Stimulated activated CD4-positive, alpha-beta T cell treated with anti-CD3 and anti-CD28 coated beads, Interleukin-15, amount 100 ng/mL, for 1 hour (primary cell): ENCODE data around the gene CTSV.
"Not testable (repeated sequence)": the region's sequence is repeated elsewhere in the genome, so short reads cannot be mapped to it uniquely, and the experiment has no call there.

Experiments
- DNase-seq, 2 donors: peaks; one replicate each; pipeline ENCODE4 v3.0.0-alpha.2; 2020; ENCODE audit warnings: low read depth in 1 of 2, low spot score in 1 of 2

The CTSV gene

DNA sequence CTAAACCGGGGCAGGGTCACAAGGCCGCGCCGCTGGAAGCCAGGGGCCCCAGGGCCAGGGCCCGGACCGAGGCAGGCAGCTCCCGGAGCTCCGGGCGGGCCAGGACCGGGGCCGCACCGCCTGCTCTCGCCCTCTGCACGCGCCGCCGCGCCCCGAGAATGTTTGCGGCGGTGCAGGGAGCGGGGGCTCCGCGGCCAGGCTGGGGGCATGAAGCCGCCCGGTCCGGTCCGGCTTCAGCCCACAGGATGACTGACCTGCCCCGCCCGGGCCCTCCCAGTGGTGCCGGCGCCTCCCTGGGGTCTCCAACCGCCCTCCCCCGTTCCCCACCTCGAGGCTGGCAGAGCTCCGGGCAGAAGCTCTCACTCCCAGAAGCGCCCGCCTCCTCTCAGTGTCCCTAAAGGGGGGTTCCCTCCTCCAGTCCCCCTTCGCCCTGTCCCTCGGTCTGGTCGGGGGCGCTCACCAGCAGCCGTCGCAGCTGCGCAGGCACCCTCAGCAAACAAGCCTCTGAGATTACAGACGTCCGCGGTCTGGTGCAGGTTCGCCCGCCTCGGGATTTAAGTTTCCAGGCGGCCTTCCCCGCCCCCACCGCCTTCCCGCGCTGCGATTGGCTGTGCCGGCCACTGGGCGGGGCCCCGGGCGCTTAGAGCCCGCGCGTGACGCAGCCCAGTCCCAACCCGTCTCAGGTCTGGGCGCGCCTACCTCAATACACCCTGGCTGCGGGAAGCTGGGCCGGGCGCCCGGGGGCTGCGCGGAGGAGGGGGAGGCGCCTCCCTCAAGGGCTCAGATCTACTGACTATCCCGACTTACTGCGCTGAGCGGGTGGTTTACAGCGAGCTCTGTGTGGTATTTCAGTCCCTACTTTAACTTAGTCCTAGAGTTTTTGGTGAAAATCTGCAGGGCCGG lies at the start of gene CTSV:
Gene CTSV (minus strand): TSS at position 532 of the 903 bp plus-strand sequence. CDS start 1,099 bp downstream, outside the sequence.
- DNase-seq: peak; percentile 28 to 76

DNA sequence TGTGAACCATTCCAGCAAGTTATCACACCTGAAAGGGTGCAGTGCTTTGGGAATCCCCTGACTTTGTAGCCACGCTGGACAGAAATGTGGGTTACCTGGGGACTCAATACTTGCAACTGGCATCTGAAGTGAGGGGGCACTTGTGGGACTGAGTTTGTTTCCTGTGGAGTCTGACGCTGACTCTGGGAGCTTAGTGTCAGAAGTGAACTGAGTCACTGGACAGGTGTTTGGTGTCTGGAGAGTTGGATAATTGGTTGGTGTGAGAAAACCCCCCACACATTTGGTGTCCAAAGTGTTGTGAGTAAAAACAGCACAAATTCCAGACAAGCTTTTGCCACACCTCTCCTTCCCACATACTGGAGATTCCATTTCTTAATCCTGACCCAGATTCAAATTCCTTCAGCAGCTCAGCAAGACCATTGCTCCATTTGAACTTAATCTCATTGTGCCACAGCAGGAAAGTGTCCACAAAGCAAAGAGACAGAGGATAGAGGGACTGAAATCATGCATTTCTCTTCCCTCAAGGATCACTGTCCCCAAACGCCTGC lies 48.8 kb upstream of the CTSV start:
- not testable (repeated sequence) for DNase-seq

DNA sequence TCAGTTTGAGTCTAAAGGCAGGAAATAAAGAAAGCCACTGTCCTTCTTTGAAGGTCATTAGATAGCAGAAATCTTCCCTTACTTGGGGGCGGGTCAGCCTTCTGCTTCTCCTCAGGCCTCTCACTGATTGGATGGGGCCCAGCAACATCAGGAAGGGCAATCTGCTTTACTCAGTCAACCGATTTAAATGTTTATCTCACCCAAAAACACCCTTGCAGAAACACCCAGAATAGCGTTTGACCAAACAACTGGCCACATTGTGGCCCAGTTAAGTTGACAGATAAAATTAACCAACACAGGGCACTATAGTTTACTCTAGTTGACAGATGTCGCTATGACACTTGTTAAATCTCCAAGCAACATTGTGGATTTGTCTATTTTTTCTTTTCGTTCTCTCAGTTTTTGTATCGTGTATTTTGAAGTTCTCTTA lies 45.6 kb upstream of the CTSV start:
- not testable (repeated sequence) for DNase-seq

DNA sequence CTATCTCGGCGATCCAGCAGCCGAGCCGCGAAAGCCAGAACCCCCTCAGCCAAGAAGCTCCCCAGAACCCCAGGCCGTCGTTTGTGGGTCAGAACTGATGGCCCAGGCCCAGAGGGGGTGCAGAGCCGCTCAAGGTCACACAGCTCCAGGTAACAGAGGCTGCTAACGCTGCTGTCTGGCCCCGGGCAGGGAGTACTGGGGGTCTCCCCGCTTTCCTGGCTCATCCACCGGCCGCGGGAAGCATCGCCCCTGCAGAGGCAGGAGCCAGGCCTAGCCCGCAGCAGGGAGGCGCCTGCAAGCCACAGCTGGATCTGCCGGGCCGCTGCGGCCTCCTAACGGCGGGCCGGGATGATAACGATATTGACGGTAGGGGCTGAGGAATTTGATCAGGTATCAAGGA lies 39.4 kb upstream of the CTSV start:
- no peak for DNase-seq

DNA sequence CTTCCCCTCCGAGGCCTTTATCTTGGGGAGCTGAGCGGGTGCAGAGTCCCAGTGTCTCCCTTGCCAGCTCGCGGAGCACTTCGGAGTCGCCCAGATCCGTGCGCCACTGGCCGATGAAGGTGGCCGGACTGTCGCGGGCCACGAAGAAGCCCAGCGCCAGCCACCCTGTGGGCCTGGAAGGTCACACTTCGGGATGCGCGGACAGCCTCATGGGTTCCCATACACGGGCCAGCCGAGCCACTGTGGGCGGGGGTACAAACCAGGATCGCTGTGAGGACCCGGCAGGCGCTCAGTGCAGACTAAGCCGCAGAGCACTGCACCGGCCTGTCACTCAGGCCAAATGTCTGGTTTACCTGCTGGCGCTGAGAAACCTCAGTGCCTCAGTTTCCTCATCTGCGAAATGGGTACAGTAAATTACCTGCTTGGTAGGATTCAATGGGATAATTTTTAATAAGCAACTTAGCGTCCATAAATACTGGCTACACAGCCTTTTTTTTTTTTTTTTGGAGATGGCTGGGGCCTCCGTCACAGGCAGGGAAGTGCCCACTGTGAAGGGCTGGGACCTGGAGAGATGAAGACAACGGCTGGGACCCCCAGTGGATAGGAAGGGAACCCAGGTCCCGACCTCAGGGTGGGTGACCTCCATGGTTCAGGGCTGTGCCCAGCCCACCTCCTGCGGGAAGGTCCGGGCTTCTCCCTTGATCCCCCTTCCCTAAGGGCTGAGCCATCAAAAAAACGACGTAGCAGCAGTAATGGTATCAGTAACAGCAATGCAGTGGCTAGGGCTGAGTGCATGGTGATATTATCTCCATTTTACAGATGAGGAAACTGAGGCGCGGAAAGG lies 38.7 kb upstream of the CTSV start:
- no peak for DNase-seq

DNA sequence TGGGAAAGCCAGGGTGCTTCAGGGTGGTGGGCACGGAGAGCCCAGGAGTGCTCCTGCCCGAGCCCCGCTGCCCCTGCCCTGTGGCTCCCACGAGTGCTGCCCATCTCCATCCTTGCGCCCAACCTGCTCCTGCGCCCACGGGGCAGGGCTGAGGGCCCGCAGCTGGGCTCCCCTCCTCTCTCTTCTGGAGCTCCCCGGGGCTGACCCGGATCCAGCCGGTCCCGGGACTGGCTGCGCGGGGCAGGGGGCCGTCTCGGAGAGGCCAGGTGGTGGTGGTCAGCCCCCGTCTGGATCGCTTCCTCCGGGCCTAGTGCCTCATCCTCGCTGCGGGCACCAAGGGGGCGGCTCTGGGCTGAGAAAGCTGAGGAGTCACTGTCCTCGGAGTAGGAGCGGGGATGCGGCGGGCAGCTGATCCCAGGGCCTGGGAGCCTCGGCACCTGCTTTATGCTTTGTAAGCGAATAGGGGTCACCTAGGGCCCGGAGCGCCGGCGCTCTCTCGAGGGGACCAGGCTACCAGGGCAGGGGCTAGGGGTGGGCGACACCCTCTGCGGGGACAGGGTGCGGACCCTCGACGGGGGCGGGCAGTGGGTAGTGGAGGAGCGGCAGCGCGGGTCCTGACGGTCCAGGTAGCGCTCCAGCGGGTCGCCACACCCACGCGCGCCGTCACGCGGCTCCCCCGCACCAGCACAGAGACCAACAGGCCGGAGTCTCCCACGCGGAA lies 37.9 kb upstream of the CTSV start:
- not testable (repeated sequence) for DNase-seq

DNA sequence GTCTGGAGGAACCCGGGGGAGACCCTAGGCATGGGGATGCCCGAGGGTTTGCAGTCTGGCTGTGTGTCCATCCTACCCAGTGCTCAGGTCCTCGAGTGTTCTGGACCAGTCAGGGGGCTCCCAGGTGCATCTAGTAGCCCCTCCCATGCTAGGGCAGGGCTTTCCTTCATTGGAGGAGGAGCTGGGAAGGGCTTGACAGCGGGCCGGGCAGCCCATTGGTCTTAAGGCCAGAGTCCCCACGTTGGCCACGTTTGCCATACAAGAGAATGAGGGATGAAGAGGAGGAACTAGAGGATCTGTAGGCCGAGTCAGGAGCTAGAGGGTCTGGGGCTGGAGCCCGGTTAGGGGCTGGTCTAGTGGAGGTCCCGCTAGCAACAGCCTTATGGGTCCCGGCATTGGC lies 37.3 kb upstream of the CTSV start:
- no peak for DNase-seq

DNA sequence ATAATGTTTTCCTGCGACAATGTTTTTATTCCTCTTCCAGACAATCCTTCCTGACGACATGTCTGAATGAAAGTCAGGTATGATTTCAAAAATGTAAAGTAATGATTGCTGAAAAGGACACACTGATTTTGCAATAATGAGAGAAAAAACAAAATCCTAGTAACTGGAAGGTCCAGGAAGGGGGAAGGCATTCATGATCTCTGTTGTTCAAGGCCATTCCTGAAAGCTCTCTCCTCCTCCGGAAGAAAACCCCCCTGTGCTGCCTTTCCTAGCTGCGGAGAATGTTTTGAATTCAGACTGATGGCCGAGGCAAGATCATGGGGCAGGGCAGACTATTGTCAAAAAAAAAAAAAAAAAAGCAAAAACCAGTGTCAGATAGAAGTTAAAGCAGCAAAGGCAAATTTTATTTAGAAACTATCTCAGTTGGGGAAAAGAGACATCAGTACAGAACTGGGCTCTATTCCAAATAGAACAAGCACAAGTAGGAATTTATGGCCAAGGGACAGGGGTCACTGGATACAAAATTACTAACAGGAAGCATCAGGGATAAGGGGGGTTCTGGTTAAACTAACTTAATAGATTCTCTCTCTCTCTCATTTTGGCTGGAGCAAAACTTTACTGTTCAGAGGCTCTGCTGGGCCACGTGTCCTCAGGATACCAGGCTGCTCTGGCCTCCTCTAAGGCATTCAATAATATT lies 36.5 kb upstream of the CTSV start:
- no peak for DNase-seq

DNA sequence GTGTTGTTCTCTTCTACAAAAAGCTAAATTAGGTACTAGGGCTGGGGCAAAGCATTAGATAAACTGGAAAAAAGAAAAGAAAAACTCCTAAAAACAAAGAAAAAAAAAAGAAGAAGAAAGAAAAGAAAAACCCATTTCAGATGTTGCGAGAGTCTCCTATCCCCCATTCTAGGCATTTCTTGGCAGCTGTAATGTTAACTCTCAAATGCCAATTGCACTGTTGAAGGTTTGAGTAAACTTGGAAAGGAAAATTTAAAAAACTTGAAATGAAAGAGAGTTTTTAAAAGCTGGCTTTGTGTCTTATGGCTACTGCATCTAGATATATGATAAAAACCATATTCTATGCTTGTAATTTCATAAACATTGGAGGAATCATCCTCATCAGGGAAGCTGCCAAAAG lies 34.6 kb upstream of the CTSV start:
- no peak for DNase-seq

DNA sequence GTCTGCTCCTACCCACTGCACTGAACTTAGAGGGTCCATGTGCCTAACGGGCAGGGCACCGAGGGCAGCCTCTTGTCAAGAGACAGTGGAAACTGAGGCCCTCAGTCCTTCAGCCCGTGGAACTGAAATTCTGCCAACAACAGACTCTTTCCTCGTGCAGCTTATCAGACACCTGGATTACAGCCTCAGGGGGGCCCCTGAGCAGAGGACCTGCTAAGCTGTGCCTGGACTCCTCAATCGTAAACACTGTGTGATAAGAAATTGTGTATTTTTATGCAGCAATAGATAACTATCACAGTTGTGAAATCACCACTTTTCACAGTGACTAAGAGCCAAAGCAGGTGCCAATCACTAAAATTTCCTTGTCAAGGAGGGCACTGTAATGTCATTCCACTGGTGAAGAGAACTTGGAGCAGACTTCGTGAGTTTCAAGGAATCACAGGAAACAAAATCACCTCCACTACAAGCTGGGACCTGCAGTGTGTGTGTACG lies 33.4 kb upstream of the CTSV start:
- no peak for DNase-seq

DNA sequence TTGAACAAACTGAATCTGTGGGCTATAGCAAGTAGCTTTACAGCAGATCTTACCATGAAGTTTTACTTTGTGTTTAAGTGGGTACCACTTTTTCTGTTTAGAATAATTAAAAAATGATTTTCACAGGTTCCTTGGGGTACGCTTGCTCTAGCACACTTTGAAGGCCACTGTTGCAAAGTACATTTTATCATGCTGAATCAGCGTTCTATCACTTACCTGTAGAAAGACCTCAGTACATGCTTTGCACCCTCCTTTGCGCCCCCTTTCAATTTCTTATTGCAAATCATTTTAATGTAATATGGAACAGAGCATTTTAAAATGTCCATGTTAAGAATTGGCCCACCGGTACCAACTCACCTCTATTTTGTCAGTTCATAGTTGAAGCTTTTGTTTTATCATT lies 31.4 kb upstream of the CTSV start:
- DNase-seq: not testable (repeated sequence)

DNA sequence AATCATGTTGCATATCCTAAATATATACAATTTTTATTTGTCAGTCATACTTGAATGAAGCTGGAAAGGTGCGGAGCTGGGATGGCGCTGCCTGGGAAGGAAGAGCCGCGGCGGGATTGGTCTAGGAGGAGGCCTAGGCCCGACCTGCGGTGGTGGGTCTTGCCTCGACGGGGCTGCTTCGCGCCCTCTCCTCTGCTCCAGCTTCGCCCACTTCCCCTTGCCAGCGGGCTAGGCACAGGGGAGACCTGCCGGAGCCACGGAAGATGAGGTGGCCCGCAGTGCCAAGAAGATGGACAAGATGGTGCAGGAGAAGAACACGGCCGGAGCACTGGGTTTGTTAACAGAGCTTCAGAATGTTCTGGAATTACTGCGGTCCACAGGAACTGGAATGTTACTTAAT lies 28.5 kb upstream of the CTSV start:
- DNase-seq: no peak

DNA sequence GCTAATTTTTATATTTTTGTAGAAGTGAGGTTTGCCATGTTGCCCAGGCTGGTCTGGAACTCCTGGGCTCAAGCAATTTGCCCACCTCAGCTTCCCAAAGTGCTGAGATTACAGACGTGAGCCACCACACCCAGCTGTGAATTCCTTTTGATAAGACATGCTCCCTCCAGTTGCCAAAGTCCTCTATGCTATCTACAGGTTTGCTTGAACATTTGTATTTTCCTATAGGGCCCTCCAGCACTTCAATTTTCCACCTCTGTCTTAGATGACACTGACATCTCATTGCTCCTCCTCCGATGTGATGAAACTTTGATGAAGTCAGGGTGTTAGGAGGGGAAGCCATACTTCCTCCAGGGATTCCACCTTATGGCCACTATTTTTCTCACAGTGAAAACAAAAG lies 25.2 kb upstream of the CTSV start:
- no peak for DNase-seq

DNA sequence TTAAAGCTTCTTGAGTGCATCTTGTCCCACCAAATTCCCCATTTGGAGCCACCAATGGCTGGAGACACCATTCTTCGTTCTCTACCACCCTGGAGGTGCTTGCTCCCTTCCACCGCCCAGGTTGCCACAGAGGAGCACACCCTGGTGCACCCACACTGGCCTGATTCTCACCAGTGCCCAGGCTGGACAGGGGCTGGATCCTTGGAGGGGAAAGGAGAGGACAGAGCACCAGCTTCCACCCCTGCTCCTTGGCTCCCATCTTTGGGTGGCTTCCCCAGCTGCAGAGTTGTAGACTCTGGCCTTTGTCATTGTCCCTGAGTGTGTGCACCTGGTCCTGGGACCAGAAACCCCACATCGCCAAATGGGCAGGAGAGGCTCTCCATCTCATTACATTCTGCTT lies 21.9 kb upstream of the CTSV start:
- no peak for DNase-seq

DNA sequence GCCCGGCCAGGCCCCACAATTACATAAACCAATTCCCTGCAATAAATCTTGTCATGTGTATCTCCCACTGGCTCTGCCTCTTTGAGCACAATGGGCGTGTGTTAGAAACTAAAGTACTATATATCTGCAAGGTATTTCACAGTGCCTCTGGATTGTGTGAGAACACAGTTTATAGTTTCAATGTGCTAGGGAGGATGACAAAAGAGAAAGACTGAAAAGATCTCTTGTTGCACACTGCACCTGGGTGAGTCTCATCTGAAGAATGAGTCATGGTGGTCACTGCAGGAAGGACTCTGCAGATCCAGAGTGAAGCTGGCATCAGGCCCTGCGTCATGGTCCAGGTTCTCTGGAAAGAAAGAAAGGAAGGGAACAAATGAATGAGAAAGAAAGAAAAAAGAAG lies 20.7 kb upstream of the CTSV start:
- no peak for DNase-seq

DNA sequence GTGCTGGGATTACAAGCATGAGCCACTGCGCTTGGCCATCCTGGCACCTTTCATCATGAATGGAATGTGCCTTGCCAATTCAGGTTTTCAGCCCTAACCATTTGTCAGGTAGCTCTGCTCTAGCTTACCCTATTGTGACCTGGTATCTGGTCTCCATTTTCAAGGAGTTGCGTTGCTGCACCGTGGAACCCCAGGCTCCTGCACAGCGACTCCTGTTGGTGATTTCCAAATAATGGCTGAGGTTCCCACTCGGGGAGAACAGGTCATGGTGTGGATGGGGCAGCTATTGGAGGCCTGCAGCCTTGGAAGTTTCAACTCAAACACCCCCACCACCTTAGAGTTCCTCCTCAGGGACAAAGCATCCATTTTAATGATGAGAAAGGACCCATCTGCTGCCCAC lies 18.7 kb upstream of the CTSV start:
- DNase-seq: no peak

DNA sequence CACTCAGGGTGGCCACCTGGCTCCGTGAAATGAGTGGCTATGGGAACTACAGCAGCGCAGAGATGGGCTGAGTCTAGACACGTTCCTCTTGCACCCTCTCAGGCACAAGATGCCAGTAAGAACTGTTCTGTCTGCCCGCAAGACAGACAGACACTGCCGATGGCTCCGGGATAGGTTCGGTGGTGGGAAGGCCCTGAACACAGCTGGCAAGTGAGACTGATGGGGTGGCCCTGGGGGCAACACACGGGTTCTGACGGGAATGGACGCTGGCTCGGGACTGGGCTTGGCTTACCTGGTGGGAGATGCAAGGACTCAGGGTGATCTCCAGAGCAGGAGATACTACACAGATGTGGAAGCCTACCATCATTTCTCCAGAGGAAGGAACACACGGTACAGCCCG lies 16.9 kb upstream of the CTSV start:
- DNase-seq: not testable (repeated sequence)

DNA sequence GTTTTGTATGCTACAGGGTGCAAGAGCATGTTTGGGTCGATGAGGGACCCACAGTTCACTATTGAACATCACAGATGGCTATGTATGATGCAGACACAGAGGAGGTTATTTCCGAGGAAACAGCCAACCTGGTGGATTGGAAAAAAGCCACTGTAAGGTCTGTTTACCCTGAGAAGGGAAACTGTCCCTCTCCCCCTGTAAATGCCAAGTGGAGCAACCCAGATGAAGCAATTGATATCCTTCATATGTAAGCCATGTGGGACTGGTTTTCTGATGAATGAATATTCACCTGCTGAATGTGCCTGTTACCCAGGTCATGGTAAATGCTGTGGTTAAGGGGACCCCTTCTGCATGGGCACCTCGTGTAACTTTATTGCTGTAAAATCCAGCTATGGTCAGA lies 14.8 kb upstream of the CTSV start:
- DNase-seq: no peak

DNA sequence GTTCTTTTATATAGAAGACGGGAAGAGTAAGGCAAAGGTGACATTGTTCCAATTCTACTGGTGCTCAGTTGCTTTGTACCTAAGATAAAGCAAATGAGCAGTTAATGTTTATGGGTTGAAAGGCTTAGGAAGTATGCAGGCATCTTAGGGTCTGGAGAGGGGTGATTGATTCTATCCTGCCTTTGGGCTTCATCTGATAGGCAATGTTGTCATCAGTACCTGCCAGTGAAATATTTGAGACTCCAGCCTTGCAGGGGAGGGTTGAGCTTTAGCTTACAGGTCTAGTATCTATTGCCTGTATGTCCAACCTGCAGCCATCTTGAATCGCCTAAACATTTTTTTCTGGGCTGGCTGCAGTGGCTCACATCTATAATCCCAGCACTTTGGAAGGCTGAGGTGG lies 13.8 kb upstream of the CTSV start:
- no peak for DNase-seq

DNA sequence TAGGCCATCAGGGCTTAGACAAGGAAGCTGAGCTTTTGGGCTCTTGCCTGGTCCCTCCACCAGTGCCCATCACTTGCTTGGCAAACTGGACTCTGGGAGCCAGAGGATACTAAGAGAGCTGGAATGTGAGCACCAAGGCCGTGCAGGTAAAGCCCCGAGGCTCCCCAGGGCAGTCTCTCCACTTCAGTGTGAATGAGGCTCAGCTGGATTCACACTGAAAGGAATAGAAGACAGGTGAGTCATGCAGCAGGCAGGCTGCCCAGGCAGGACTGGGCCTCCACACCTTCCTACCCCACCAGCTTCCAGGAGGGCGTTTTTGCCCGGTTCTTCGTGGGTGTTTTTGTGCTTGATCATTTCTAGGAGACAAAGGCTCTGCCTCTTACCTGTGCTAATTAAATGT lies 7.3 kb upstream of the CTSV start:
- DNase-seq: no peak
